Measurements from ENCODE around the gene DAPK2. TPM values are rescaled to one million over a fixed set of nuclear protein-coding genes. Genes with fewer than 3 reads are reported as not detected.

Gene DAPK2
- total and polyA plus RNA-seq, 2 of the 13 experiments (the other 11 are each of a cell fraction or from before 2014, with no cell fraction given): 0.33 to 0.63 TPM

DNA sequence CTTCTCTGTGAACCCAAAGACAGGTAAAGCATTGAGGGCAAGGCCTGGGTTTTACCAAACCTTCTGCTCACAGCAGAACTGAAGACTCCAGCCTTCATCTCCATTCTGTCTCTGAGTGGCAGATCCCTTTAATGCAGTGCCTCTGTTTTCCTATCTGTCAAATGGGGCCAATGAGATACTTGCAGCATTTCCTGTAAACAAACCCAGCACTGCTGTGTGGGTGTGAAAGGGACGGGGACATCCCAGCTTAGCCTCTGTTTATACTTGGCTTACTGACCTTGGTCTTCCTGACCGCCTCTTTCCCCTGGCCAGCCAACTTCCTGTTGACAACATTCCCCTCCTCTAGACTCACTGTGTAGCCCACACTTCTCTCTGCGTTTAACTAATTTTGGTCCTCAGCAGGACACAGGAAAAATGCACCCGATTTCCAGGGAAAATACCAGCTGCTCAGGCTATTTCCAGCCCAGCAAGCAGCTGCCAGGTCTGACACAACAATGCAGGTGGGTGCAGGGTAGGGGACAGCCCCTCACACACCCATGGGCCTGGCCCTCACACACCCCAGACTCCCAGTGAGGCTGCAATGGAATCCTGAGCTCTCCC lies 106.7 kb downstream of the DAPK2 start (continued):
- TF ChIP-seq MYC (CRISPR knock-in tag; IDR thresholded peaks at IDR 0.05; ENCODE audit: borderline replicate concordance) (peak; percentile 57; the same call in 1 of the 2 replicates), ZMYM2 (CRISPR knock-in tag; IDR thresholded peaks at IDR 0.05) (peak; percentile 99), MEIS2 (CRISPR knock-in tag; IDR thresholded peaks at IDR 0.05) (peak; percentile 72), CCDC6 (CRISPR knock-in tag; IDR thresholded peaks at IDR 0.05) (peak; percentile 55; the same call in 1 of the 2 replicates), RXRB (CRISPR knock-in tag; IDR thresholded peaks at IDR 0.05; ENCODE audit: borderline replicate concordance) (peak; percentile 95), HNRNPLL (IDR thresholded peaks at IDR 0.05; ENCODE audit: low read depth, low read length, poor library complexity, severe bottlenecking) (no peak), HNF4A (CRISPR knock-in tag; IDR thresholded peaks at IDR 0.05) (peak; percentile 70), PPARG (CRISPR knock-in tag; conservative IDR thresholded peaks at IDR 0.05) (peak; percentile 78; the same call in 1 of the 2 replicates), ZNF792 (CRISPR knock-in tag; IDR thresholded peaks at IDR 0.05) (peak; percentile 37; the same call in 1 of the 2 replicates), SKIL (CRISPR knock-in tag; IDR thresholded peaks at IDR 0.05; ENCODE audit: borderline replicate concordance) (peak; percentile 96), ASH2L (IDR thresholded peaks at IDR 0.05; ENCODE audit: insufficient read length, low read depth, low read length) (no peak), MNT (IDR thresholded peaks at IDR 0.05) (peak; percentile 27; the same call in 1 of the 2 replicates), MEF2D (CRISPR knock-in tag; IDR thresholded peaks at IDR 0.05) (peak; percentile 90), SP2 (CRISPR knock-in tag; IDR thresholded peaks at IDR 0.05) (peak; percentile 30; the same call in 1 of the 2 replicates), KDM2A (CRISPR knock-in tag; IDR thresholded peaks at IDR 0.05; ENCODE audit: borderline replicate concordance, low read depth) (peak; percentile 48; the same call in 1 of the 2 replicates), KDM4B (CRISPR knock-in tag; IDR thresholded peaks at IDR 0.05) (peak; percentile 65; the same call in 1 of the 2 replicates), ZNF7 (CRISPR knock-in tag; IDR thresholded peaks at IDR 0.05) (peak; percentile 36; the same call in 1 of the 2 replicates), ZNF564 (CRISPR knock-in tag; IDR thresholded peaks at IDR 0.05) (0 out of 2 replicates have a peak, but pooled peaks have one; percentile 57), ZZZ3 (CRISPR knock-in tag; IDR thresholded peaks at IDR 0.05; ENCODE audit: borderline replicate concordance) (0 out of 2 replicates have a peak, but pooled peaks have one; percentile 51)
- TF ChIP-seq, protein P1, sequence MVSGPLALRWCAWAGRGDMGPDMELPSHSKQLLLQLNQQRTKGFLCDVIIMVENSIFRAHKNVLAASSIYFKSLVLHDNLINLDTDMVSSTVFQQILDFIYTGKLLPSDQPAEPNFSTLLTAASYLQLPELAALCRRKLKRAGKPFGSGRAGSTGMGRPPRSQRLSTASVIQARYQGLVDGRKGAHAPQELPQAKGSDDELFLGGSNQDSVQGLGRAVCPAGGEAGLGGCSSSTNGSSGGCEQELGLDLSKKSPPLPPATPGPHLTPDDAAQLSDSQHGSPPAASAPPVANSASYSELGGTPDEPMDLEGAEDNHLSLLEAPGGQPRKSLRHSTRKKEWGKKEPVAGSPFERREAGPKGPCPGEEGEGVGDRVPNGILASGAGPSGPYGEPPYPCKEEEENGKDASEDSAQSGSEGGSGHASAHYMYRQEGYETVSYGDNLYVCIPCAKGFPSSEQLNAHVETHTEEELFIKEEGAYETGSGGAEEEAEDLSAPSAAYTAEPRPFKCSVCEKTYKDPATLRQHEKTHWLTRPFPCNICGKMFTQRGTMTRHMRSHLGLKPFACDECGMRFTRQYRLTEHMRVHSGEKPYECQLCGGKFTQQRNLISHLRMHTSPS (CRISPR knock-in tag; IDR thresholded peaks at IDR 0.05; ENCODE audit: low read depth): peak; percentile 73; the same call in 1 of the 2 replicates
- TF ChIP-seq, protein P2, sequence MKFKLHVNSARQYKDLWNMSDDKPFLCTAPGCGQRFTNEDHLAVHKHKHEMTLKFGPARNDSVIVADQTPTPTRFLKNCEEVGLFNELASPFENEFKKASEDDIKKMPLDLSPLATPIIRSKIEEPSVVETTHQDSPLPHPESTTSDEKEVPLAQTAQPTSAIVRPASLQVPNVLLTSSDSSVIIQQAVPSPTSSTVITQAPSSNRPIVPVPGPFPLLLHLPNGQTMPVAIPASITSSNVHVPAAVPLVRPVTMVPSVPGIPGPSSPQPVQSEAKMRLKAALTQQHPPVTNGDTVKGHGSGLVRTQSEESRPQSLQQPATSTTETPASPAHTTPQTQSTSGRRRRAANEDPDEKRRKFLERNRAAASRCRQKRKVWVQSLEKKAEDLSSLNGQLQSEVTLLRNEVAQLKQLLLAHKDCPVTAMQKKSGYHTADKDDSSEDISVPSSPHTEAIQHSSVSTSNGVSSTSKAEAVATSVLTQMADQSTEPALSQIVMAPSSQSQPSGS (CRISPR knock-in tag; IDR thresholded peaks at IDR 0.05): peak; percentile 48; the same call in 1 of the 2 replicates
- TF ChIP-seq, protein P3, sequence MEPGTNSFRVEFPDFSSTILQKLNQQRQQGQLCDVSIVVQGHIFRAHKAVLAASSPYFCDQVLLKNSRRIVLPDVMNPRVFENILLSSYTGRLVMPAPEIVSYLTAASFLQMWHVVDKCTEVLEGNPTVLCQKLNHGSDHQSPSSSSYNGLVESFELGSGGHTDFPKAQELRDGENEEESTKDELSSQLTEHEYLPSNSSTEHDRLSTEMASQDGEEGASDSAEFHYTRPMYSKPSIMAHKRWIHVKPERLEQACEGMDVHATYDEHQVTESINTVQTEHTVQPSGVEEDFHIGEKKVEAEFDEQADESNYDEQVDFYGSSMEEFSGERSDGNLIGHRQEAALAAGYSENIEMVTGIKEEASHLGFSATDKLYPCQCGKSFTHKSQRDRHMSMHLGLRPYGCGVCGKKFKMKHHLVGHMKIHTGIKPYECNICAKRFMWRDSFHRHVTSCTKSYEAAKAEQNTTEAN (CRISPR knock-in tag; conservative IDR thresholded peaks at IDR 0.05): peak; percentile 70

All from HepG2 (cell line).